AG09309 (cell line): Measurements from ENCODE around the gene IGSF5.

Source experiments
- DNase-seq: peaks from one replicate; pipeline ENCODE4 v3.0.0-alpha.2; 2010; ENCODE audit warnings: low read depth
- H3K4me3 ChIP-seq: 2 replicates; pipeline ENCODE4 v1.5.1; 2011; ENCODE audit warnings: mild to moderate bottlenecking, low read depth, low read length, moderate library complexity; ENCODE audit not compliant: control insufficient read depth
- CTCF ChIP-seq: IDR thresholded peaks from 2 replicates; pipeline ENCODE4 v1.5.1; 2011; ENCODE audit warnings: mild to moderate bottlenecking, low read depth, low read length, inconsistent platforms; ENCODE audit not compliant: insufficient read depth, control insufficient read depth; ENCODE audit errors: missing control alignments

The IGSF5 gene

GRCh38 chr21:39754811-39755210 is 9.8 kb downstream of the IGSF5 start:
- TF ChIP-seq CTCF: no peak
- no peak for DNase-seq
- no peak overlapping the region for H3K4me3 ChIP-seq

- no peak for TF ChIP-seq CTCF
- DNase-seq: no peak
Measured at GRCh38 chr21:39756285-39756684, 11.3 kb downstream of the IGSF5 start.

GRCh38 chr21:39763272-39763970 is 18.4 kb downstream of the IGSF5 start:
- TF ChIP-seq CTCF: no peak
- H3K4me3 ChIP-seq: no peak overlapping the region
- no peak for DNase-seq

More at GRCh38 chr21:39756285-39756684, 11.3 kb downstream of the IGSF5 start:
- H3K4me3 ChIP-seq: no peak overlapping the region

- H3K4me3 ChIP-seq: no peak overlapping the region
- no peak for TF ChIP-seq CTCF
- no peak for DNase-seq
Measured at GRCh38 chr21:39774227-39774626, 29.2 kb downstream of the IGSF5 start.

GRCh38 chr21:39775816-39776215 is 30.8 kb downstream of the IGSF5 start:
- H3K4me3 ChIP-seq: no peak overlapping the region
- TF ChIP-seq CTCF: no peak
- no peak for DNase-seq

- no peak for TF ChIP-seq CTCF
- no peak overlapping the region for H3K4me3 ChIP-seq
- DNase-seq: peak; percentile 43
Measured at GRCh38 chr21:39776589-39776988, 31.6 kb downstream of the IGSF5 start.

GRCh38 chr21:39781331-39781730 is 36.3 kb downstream of the IGSF5 start:
- DNase-seq: no peak
- no peak overlapping the region for H3K4me3 ChIP-seq
- TF ChIP-seq CTCF: no peak
